ENCODE results near the gene PEDS1.
A peak's percentile ranks its signal among the peaks of the same experiment; 100 is the strongest.

PEDS1 gene

DNA sequence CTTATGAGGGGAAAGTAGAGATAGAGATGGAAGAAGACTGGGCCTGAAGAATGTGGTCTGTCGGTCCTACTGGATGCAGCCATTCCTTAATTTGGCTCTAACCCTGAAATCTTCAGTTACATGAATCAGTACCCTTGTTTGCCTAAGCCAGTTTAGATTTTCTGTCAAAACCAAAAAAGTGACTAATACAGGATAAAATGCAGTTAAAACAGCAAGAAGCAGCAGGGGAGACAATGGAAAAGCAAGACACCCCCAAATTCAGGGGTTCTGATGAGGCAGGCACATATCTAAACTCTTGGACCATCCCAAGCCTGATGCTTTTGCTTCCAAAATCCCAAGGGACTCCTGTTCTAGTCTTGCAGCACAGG is 23.2 kb downstream of the PEDS1 start:
- DNase-seq: no peak

DNA sequence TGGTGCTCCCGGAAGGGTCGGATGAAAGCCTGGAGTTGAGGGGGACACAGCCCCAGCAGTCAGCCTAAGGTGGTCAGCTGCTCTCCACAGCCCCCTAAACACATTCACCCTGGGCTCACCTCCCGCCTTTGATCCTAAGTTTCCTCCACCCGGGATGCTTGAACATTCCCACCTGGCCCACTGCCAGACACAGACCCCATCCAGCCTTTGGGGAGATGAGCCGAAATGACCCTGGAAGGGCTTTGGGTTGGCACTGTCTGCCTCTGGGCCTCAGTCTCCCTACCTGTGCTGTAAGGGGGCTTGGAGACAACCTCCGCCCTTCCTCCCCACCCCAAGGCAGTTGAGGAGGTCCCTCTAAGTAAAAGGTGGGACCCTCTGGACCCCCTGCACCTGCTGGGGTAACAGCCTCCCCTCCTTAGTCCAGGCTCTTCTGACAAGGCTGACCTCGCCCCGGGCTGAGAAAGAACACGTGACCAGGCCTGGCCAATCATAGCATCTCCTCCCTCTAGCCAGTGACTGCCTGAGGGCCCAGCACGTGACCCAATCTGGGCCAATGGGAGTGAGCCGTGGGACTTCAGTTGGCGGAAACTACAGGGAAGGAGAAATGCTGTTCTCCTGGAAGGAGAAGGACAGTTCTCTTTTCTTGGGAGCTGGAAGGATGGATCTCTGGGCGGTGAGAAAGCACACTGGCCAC is 23.7 kb downstream of the PEDS1 start:
- no peak for DNase-seq

DNA sequence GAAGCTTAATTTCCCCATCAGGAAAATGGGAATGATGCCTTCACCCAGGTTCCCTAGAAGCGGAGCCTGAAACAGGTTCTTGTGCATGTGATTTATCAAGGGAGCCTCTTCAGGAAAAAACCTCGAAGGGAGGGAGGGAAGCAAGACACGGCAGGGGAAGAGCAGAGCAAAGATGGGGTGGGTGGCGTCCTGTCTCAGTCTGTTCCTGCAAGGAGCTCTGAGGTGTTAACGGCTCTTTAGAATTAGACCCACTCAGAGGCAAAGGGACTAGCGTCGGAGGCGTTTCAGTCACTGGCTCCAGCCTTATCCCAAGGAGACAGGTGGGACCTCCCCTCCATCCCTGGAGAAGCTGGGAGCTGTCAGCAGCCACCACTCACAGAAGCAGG is 25.0 kb downstream of the PEDS1 start:
- no peak for DNase-seq

DNA sequence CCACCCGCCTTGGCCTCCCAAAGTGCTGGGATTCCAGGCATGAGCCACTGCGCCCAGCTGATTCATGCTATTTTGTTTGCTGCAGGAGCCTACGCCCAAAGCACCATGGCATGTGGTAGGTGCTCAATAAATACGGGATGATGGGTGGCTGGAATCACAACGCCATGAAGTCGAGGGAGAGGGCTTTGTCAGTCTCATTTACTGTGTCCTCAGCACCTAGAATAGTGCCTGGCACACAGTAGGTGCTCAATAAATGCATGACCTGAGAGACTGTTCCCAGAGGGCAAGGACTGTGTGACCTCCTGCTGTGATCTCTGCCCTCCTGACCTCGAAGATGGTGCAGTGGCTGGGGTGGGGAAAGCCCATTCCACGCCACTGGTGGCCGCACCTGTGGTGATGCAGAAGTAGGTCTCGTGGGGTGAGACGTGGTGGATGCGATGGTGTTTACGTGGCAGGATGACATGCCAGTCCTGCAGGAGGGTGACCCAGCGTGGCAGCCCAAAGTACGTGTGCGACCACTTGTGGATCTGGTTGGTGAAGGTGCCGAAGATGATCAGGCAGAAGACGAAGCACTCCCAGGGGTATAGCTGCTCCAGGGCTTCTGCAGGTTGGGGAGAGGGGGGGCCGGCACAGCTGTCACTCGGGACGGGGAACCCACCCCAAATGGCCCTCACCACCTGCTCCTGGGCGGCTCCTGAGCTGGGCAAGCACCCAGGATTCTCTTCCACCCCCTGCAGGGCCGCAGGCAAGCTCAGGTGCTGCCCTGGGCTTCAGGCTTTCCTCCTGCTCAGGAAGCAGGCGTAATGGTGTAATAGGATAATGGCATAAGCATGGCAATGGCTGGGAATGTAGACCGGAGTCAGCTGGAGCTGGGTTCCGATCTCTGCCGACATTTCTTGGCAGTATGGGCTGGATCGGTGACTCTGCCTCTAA is 25.7 kb downstream of the PEDS1 start:
- DNase-seq: no peak

DNA sequence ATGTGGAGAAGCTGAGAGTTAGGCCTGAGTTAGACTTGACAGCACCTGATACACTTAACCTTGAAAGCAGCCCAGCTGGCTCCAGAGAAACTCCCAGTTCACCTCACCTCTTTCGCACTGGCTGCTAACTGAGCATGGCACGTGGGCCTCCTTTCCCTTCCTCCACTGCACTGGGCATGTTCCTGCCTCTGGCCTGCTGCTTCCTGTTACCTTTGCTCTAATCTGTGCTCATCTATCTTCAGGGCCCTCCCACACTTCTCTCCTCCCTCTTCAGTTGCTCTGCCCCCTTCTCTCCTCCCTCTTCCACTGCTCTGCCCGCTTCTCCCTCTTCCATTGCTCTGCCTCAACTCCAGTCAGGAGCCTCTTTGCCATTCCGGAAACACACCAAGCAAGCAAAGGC is 26.9 kb downstream of the PEDS1 start:
- DNase-seq: no peak

DNA sequence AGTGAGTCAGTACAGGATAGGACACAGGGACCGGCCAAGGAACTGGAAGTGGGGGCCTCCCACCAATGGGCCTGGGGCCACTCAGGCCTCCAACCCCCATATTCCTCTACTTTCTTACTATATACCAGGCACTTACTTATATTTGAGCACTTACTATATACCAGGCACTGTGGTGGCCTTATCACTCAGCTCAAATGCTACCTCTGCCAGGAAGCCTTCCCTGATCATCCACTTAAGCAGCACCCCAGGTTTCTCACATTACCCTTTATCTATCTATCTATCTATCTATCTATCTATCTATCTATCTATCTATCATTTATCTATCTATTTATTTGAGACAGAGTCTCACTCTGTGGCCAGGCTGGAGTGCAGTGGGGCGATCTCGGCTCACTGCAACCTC is 28.2 kb downstream of the PEDS1 start:
- no peak for DNase-seq

DNA sequence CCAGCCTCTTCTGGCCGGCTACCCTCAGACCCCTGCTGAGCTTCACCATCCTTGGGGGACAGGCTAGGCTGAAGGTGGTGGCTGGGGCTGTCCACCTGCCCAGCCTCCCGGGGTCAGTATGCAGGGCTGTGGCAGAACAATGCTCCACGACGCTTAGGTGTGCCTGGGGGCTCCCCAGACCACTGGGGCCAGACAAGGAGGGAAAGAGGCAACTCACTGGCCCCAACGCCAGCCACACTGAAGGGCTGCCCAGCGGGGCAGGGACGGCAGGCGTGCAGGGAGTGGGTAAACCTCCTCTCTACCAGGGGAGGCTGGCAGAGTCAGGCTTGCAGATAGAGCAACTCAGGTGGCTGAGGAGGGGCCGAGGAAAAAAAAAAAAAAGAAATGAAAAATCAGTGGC is 29.0 kb downstream of the PEDS1 start:
- DNase-seq: no peak

DNA sequence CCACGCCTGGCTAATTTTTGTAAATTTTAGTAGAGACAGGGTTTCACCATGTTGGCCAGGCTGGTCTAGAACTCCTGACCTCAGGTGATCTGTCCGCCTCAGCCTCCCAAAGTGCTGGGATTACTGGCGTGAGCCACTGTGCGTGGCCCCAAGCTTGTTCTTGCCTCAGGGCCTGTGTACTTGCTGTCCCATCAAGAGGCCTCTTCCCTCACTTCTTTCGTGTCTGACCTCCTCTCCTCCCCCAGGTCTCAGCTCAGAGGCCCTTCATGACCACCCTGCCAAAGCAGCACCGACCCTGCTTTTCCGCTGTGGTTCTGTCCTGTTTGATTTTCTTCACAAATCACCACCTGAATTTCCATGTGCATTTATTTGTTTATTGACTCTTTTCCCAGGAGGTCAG is 30.1 kb downstream of the PEDS1 start:
- no peak for DNase-seq

DNA sequence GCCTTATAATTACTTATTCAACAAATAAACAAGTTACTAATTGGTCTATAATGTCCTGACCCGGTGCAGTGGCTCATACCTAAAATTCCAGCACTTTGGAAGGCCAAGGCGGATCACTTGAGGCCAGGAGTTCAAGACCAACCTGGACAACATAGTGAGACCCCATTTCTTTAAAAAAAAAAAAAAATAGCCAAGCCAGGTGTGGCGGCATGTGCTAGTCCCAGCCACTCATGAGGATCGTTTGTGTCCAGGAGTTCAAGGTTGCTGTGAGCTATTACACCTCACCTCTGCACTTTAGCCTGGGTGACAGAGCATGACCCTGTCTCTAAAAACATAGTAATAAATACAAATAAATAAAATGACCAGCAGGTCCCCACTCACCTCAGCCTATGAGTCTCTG is 30.8 kb downstream of the PEDS1 start:
- no peak for DNase-seq

DNA sequence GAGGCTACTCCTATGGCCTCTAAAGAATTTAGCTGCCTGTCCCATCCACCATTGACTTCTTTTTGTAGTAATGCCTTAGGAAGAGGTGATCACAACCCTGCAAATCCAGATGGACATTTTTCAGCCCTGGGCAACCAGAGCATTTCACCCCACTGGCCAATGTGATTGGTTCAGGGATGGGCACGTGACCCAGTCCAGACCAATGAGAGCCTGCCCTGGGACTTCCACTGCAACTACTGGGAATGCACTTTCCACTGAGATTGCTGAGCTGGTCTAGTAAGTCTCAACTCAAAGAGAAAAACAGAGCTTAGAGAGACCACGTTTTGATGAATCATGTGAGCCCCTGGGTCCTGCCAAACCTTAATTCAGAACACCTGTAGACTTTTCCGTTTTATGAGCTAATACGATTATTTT is 31.7 kb downstream of the PEDS1 start:
- no peak for DNase-seq

DNA sequence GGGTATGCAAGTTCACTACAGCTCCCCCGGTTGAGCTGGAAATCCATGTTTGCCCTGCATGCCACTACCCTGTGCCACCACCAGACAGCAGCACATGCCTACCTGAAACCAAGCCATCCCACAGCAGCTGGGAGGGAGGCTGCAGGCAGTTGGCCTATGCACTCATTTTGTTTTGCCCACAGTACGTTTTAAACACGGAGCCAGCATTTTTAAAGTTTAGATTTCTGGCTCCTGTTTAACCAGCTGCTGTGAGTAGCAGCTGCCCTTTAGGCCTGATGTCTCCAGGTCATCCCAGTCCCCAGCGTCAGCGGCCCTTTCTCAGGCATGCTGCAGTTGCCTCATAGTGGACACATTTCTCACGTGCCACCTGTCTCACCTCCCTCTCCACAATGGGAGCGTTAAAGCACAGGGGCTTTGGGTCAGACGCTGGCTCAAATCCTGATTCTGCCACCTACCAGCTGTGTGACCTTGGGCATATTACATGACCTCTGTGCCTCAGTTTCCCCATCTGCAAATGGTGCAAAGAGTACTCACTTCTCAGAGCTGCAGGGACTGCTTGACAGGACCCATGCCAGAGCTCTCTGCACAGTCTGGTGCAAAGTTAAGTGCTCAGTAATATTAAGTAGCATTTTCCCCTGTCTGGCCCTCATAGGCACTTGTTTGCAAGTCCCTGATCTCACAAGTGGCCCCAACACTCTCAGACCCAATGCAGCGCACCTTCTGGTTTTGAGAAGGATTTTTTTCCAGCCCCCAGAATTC is 32.4 kb downstream of the PEDS1 start:
- DNase-seq: peak; percentile 69

DNA sequence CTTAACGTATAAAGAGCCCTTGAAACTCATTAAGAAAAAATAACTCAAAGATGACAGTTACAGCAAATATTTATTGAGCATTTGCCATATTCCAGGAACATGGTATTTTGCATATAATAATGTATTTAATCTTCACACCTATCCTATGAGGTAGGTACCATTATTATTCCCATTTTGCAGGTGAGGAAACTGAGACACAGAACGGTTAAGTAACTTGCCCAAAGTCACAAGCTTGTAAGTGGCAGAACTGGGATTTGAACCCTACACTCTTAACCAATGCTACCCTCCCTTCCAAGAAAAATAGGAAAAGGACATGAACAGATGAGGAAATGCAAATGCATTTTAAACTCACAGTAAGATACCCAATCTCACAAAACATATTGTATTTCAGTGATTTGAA is 35.3 kb downstream of the PEDS1 start:
- no peak for DNase-seq

DNA sequence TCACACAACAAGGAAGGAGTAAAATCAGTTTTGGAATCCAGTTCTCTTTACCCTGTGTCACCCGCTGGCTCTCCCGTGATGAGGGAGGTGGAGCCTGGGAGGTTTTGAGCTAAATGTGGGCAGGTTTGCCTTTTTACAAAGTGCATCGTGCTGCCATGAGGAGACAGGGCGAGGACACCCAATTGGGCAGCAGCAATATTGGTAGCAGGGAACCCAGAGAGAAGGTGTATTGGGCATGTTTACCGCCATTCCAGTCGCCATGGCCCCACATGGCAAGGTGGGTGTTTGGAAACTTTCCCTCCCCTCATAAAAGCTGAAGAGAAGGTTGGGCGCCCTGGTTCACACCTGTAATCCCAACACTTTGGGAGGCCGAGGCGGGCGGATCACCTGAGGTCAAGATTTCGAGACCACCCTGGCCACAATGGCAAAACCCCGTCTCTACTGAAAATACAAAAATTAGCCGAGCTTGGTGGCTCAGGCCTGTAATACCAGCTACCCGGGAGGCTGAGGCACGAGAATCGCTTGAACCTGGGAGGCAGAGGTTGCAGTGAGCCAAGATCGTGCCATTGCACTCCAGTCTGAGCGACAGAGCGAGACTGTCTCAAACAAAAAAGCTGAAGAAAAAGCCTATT is 37.0 kb downstream of the PEDS1 start:
- DNase-seq: no peak

DNA sequence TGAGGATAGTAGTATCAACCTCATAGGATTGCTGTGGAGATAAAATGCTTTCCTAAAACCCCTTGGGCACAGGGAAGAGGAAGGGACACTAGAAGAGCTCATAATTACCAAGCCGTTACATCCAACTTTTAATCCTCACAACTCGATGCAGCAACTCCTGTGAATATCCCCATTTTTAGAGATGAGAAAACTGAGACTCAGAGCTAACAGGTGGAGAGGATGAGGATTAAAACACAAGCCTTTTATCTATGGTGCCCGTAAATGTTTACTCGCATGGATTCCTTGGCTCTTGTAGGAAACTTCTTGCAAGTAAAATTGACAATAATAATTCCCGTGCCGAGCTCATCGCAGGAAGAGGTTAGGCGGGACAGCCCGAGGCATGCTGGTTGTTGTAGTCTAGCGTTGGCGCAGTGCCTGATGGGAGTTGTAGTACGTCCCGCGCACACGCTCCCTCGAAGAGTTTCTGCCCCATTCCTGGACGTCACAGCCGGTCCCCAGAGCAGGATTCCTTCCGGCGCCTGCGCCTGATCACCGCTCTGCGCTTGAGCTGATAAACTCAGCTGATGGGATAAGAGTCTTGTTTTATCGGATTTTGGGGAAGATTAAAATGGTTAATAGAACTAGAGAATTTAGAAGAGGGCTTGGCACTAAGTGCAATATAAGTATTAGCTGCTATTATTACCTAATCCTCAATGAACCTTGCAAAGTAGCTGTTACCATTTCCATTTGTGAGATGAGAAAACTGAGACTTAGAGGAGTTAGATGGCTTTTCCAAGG is 37.7 kb downstream of the PEDS1 start:
- peak; percentile 75 for DNase-seq

DNA sequence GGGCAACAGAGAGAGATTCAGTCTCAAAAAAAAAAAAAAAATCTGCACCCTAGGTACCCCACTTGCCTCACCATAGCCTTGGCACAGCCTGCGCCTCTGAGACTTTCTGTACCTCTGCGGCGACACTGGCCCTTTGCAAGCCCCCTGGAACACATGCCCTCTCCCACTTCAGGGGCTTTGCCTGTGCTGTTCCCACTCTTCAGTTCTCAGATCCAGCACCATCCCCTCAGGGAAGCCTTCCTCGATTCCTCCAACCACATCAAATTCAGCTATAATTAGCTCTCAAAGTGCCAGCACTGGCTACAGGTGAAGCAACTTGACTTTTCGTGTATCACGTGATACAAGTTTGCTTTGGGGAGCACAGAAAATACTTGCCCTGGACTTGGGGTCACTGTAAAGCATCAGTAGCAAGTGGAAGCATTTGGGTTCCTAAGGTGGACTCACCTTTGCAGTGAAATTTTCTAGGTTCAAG is 38.4 kb downstream of the PEDS1 start:
- DNase-seq: no peak

DNA sequence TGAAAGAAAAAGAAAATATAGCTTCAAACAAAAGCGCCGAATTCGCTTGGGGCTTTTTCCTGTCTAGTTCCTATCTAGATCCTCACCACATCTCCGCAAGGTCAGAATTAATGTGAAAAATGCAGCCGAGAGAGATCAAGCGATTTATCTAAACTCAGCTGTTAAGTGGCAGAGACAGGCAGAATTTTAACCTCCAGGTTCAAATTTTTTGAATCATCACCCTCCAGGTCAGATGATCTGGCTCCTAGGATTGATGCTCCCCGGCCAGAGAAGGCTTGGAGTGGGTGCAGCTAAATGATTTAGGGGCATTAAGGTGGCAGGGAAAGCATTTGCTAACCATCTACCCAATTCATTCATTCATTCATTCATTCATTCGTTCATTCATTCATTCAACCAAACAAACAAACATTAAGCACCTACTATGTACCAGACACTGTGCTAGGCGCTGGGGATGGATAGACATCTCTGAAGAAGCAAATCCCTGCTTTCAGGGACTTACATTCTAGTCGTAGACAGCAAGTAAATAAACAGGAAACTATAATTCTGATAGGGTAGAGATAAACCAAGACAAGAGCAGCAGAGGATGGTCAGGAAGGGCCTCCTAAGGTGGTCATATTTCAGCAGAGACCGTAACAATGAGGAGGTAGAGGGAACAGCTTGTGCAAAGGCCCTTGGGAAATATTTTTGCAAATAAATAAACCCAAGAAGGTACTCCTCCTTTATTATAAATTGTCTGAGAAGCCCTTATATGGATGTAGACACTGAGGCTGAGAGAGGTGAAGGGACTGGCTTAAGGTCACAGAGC is 39.9 kb downstream of the PEDS1 start:
- DNase-seq: no peak

DNA sequence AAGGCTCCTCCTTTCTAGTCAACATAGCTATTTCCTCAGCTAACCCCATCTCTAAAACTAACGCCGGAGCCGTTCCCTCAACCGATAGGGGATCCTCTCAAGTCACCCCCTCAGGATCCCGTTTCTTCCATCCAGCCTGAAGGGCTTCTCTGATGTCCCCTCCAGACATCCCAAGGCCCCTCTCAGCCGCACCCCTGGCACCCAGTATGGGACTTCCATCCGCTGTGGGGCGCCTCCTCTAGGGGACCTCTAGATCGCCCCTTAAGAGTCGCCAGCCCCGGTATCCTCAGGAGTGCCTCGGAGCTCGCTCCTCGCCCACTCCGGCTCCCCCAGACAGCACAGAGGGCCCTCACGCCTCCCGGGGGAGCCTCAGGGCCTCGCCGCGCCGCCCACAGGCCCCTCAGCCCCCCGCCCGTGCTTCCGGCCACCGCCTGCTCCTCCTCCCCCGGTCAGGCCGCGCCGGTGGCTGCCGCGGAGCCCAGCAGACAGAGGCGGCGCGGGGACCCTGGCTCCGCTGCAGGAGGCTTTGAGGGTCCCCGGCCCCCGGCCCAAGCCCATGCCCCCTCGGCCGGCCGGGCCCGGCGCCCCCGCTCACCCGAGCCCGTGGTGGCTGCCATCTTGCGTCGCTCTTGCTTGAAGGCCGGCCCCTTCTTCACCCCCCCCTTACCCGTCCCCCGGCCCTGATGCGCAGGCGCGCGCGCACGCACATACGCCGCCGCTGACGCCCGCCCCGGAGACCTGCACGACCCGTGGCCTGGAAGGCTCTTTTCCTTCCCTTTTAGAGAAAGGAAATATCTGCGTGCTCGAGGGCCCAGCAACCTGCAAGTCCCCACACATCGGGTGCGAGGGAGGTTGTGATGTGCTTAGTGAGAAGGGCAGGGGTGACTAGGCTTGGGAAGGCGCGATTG is 40.8 kb downstream of the PEDS1 start, which contains the start of gene UBE2V1:
UBE2V1 (minus strand) TSS at position 639 of the 908 bp plus-strand sequence; CDS start at position 617, 22 bp downstream.
- DNase-seq: peak; percentile 89

DNA sequence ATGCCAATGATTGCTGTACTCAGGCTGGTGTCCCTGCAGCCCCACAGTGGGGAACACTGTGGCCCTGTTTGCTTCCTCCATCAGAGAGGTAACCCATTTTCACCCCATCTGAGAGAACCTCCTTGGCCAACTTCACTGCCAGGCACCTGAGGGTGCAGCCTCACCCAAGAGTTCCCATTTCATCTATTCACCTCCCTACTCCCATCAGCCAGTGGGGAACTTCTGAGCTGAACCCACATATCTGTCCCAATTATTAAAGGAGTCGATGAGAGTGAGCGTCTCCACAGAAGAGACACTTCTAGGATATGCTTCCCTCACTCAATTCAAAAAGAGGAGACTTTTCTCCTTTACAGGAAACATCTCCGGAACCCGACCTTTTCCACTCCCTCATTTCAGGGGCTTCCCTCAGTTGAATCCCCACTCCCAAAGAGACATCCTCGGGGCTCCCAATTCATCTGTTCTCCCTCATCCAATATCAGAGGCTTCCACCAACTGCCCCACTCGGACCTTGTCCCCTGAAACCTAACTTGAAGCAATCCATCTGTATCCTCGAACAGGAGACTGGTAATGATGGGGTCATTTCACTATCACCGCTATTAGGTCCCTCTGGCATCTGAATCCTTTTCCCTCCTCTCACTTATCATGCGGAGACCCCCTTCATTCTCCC is 41.6 kb downstream of the PEDS1 start:
- no peak for DNase-seq

DNA sequence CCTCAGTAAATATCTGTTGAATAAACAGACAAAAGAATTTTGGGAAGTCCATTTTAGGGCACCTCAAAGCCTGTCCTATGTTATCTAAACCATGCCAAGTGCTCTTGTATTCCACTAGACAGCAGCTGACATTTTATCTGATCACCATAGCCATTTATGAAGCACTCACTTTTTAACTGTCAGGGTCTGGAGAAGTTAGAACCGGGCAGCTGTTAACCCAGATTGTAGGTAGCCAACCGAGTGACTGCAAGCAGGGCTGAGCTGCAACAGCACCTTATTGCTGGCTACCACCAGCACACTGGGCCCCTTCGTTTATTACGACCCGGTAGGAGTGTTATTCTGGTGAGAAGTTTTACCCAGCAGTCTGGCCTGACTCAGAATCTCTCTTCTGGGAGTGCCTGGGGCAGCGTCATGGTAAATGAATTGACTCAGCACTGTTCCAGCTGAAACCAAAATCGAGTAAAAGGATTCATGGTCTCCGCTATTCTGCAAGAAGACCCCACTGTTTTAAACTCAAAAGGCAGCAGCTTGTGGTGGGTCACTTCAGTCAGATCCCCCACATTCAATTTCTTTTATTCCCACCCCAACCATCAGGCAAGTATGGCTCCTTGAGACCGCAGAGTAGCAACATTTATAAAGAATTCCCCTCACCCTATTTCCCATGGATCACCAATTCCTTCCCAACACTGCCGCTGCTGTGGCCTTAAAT is 42.2 kb downstream of the PEDS1 start:
- DNase-seq: no peak

Measured in 8988T (cell line).